Ishikawa (cell line): ENCODE data around the gene SERPIND1.

Experiments
- CEBPB ChIP-seq: IDR thresholded peaks from 2 replicates; pipeline ENCODE4 v1.6.1; 2012
- EP300 ChIP-seq: IDR thresholded peaks from 2 replicates; pipeline ENCODE4 v1.6.1; 2012; ENCODE audit warnings: borderline replicate concordance
- NFIC ChIP-seq: IDR thresholded peaks from 2 replicates; pipeline ENCODE4 v1.6.1; 2012
- RAD21 ChIP-seq: IDR thresholded peaks from 2 replicates; pipeline ENCODE4 v1.6.1; 2012; ENCODE audit warnings: low read depth
- TAF1 ChIP-seq: IDR thresholded peaks from 2 replicates; pipeline ENCODE4 v1.6.1; 2012; ENCODE audit warnings: low read depth, mild to moderate bottlenecking
- TF ChIP-seq, protein P1 (sequence below): IDR thresholded peaks from 2 replicates; pipeline ENCODE4 v1.6.1; 2012
- TF ChIP-seq, protein P2 (sequence below): IDR thresholded peaks from 2 replicates; pipeline ENCODE4 v1.6.1; 2012; ENCODE audit warnings: low read depth, mild to moderate bottlenecking

DNA sequence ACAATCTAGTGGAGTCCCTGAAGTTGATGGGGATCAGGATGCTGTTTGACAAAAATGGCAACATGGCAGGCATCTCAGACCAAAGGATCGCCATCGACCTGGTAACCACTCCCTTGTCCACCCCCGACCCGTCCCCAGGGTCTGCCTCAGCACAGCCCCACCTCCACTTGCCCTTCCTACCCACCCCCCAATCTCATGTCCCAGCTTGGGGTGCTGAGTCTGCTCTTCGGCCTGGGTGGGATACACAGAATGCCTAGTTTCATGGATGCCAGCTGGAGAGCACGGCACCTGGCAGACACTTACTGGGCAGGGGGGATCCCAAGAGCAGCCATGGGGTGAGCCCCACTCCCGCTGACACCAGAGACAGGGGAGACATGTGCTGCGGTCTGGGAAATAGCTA lies 12.1 kb downstream of the SERPIND1 start:
- TF ChIP-seq RAD21 = no peak
- TF ChIP-seq, protein P1, sequence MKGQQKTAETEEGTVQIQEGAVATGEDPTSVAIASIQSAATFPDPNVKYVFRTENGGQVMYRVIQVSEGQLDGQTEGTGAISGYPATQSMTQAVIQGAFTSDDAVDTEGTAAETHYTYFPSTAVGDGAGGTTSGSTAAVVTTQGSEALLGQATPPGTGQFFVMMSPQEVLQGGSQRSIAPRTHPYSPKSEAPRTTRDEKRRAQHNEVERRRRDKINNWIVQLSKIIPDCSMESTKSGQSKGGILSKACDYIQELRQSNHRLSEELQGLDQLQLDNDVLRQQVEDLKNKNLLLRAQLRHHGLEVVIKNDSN = no peak
- TF ChIP-seq NFIC = no peak
- TF ChIP-seq, protein P2, sequence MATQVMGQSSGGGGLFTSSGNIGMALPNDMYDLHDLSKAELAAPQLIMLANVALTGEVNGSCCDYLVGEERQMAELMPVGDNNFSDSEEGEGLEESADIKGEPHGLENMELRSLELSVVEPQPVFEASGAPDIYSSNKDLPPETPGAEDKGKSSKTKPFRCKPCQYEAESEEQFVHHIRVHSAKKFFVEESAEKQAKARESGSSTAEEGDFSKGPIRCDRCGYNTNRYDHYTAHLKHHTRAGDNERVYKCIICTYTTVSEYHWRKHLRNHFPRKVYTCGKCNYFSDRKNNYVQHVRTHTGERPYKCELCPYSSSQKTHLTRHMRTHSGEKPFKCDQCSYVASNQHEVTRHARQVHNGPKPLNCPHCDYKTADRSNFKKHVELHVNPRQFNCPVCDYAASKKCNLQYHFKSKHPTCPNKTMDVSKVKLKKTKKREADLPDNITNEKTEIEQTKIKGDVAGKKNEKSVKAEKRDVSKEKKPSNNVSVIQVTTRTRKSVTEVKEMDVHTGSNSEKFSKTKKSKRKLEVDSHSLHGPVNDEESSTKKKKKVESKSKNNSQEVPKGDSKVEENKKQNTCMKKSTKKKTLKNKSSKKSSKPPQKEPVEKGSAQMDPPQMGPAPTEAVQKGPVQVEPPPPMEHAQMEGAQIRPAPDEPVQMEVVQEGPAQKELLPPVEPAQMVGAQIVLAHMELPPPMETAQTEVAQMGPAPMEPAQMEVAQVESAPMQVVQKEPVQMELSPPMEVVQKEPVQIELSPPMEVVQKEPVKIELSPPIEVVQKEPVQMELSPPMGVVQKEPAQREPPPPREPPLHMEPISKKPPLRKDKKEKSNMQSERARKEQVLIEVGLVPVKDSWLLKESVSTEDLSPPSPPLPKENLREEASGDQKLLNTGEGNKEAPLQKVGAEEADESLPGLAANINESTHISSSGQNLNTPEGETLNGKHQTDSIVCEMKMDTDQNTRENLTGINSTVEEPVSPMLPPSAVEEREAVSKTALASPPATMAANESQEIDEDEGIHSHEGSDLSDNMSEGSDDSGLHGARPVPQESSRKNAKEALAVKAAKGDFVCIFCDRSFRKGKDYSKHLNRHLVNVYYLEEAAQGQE = no peak
- no peak for TF ChIP-seq TAF1
- no peak for TF ChIP-seq EP300
- no peak for TF ChIP-seq CEBPB
